ENCODE data around the gene LTK. TPM values are rescaled to one million over a fixed set of nuclear protein-coding genes. Genes with fewer than 3 reads are reported as not detected.

The LTK gene
- total RNA-seq, 1 experiment from 2014 or later = 9.2 TPM

GRCh38 chr15:41557673-41558399 is 44.2 kb upstream of the LTK start:
- ATAC-seq = peak; percentile 77
- POLR2A ChIA-PET = interaction anchor here (0.8 to 2.7 kb wide), 2 partner anchors 14 to 253 kb away, joined by 3 to 6 read pairs; partner anchors contain the start of gene RPAP1
- intact Hi-C loops (cut with micrococcal nuclease) = loop anchor here (1.0 kb wide), 1 partner anchor 253 kb away; no protein-coding TSS in a partner anchor

More at GRCh38 chr15:41557673-41558399, 44.2 kb upstream of the LTK start:
- Histone ChIP-seq H3K4me1 (ENCODE audit: control insufficient read depth in 1 of 2, insufficient read depth in 2 of 2, low read length in 2 of 2) (peaks cover 7 to 21% of the 10 kb centered on the region in 2 experiments; a peak in 3 of 4 replicates), H3K4me3 (replicated peaks in 1 of 2; ENCODE audit: low read depth in 1 of 2, low read length in 2 of 2) (peak overlapping the region; percentile 67 to 68), H3K27me3 (ENCODE audit: insufficient read depth, low read length) (no peaks in the 10 kb centered on the region), H3K36me3 (ENCODE audit: control insufficient read depth in 1 of 2, insufficient read depth in 2 of 2, low read length in 2 of 2) (0 out of 4 replicates have a peak, but pooled peaks cover 0 to 10% of the 10 kb centered on the region in 2 experiments), H4K20me1 (ENCODE audit: insufficient read depth) (no peaks in the 10 kb centered on the region), H3K27ac (ENCODE audit: low read depth, low read length) (peak overlapping the region; percentile 50; the same call in 1 of the 2 replicates), H3K9ac (ENCODE audit: low read length) (peak overlapping the region; percentile 56), H2AFZ (ENCODE audit: low read depth, low read length, poor library complexity, severe bottlenecking) (peak overlapping the region; percentile 76), H3K79me2 (ENCODE audit: insufficient read depth, low read length) (no peaks in the 10 kb centered on the region; the same call in 1 of the 2 replicates), H3K4me2 (ENCODE audit: low read length) (peak overlapping the region; percentile 93), H3K9me3 (ENCODE audit: control insufficient read depth in 1 of 2, insufficient read depth in 1 of 2, low read depth in 1 of 2, low read length in 2 of 2) (no peaks in the 10 kb centered on the region), H3K9me2 (ENCODE audit: insufficient read depth) (no peaks in the 10 kb centered on the region)
- BruUV-seq (replicated peaks) = no TSS peak
- RAD21 ChIA-PET (ENCODE audit: low non-redundant PET in 1 of 2, low total read pairs in 2 of 2, uncharacterized antibody in 2 of 2, unreplicated experiment in 2 of 2) = interaction anchor here in 1 of 2 experiments (0.8 kb wide), 1 partner anchor 10 kb away, joined by 3 read pairs; no protein-coding TSS in a partner anchor
- peak; percentile 52 for DNase-seq (ENCODE audit: low read depth, low spot score)
- CTCF ChIA-PET = interaction anchor here (0.8 to 2.6 kb wide), 13 partner anchors 10 to 347 kb away, joined by 3 to 20 read pairs (median 5); partner anchors contain the start of genes MAPKBP1 and RPAP1
- TF ChIP-seq, protein P1, sequence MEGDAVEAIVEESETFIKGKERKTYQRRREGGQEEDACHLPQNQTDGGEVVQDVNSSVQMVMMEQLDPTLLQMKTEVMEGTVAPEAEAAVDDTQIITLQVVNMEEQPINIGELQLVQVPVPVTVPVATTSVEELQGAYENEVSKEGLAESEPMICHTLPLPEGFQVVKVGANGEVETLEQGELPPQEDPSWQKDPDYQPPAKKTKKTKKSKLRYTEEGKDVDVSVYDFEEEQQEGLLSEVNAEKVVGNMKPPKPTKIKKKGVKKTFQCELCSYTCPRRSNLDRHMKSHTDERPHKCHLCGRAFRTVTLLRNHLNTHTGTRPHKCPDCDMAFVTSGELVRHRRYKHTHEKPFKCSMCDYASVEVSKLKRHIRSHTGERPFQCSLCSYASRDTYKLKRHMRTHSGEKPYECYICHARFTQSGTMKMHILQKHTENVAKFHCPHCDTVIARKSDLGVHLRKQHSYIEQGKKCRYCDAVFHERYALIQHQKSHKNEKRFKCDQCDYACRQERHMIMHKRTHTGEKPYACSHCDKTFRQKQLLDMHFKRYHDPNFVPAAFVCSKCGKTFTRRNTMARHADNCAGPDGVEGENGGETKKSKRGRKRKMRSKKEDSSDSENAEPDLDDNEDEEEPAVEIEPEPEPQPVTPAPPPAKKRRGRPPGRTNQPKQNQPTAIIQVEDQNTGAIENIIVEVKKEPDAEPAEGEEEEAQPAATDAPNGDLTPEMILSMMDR (IDR thresholded peaks at IDR 0.05 in 2 of 3, conservative IDR thresholded peaks at IDR 0.05 in 1 of 3; ENCODE audit: borderline replicate concordance in 1 of 3, insufficient read depth in 1 of 3, low read depth in 2 of 3, low read length in 2 of 3) = peak; percentile 75 to 98 (median 97); a peak in 5 of 6 replicates
- TF ChIP-seq ZNF274 (IDR thresholded peaks at IDR 0.05; ENCODE audit: low read depth, low read length) = no peak
- peak; percentile 52; the same call in 1 of the 2 replicates for TF ChIP-seq MAX (IDR thresholded peaks at IDR 0.05)
- peak; percentile 28 for TF ChIP-seq YY1 (IDR thresholded peaks at IDR 0.05; ENCODE audit: extremely low read depth, insufficient replicate concordance, low read depth, low read length)
- TF ChIP-seq EZH2 (IDR thresholded peaks at IDR 0.05) = no peak
- TF ChIP-seq RAD21 (IDR thresholded peaks at IDR 0.05; ENCODE audit: low read depth) = peak; percentile 80
- TF ChIP-seq ELF1 (IDR thresholded peaks at IDR 0.05; ENCODE audit: borderline replicate concordance, low read depth) = no peak

Data from HCT116 (cell line).